GM19468 (cell line): ENCODE measurements around the gene CALML5.

Source experiments
- ATAC-seq: cut with Tn5 transposase; IDR thresholded peaks from one replicate; pipeline ENCODE4 v1.9.1; 2021; ENCODE audit warnings: mild to moderate bottlenecking, moderate library complexity, moderate number of reproducible peaks; ENCODE audit not compliant: unreplicated experiment; ENCODE audit errors: extremely low read depth

The CALML5 gene

DNA sequence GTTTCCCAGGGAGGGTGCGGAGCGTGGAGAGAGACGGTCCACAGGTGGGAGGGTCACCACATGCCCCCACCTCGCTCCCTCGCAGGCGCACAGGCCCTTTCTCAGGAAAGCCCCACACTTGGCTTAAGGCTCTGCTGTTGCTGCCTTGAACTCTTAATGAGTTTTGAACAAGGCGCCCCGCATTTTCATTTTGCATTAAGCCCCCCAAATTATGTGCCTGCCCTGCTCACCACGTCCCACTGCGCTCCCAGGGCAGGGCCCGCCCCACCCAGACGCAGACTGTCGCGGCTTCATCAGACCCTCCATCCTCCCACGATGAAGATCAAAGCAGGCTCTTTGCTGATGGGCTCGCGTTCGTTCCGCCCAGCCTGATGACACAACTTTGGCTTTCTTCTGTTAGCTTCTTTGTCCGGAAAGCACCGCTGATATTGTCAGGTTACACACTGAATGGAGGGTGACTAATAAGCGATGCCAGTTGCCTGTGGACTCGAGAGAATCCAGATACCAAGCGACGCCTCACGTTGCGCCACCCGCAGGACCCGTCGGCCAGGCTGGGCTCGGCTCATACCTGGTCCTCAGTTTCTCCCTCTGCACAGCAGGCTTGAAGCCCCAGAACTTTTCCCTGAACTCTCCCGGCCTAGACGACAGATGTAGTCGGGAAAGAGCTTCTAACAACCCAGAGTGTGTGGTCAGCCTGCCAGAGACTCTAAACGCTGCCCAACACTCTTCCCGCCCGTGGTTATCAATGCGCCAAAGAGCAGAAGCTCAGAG, 34.9 kb upstream of the CALML5 start:
- ATAC-seq, result no peak

DNA sequence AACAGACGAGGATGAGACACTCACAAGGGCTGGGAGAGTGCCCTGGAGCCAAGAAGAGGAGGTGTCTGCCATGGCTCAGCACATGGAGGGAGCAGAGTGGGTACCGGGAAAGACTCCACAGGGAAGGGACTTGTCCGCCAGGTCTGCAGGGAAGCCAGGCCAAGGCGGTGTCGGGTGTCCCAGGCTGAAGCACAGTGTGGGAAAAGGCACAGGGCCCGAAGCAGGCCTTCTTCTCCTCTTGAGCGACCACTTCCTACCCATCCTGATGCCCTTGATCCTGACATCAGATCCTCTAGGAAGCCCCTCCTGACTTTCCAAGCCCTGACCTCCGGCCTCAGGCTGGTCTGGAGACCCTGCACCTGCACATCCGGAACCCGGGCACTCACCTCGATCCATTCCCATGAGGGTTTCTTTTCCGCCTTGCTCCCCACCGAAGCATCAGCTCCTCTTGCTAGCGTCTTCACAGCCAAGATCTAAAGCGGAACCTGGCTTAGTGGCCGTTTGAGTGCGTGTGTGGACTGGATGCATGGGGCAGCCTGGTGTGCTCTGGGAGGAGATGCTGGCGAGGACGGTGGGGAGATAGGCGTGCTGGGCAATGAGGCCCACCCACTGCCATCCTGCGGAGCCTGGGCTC, 33.8 kb upstream of the CALML5 start:
- ATAC-seq, result no peak

GRCh38 chr10:5532618-5533097, 33.3 kb upstream of the CALML5 start:
- no peak for ATAC-seq

- ATAC-seq, result no peak
Measured at GRCh38 chr10:5532307-5532605, 32.9 kb upstream of the CALML5 start.

DNA sequence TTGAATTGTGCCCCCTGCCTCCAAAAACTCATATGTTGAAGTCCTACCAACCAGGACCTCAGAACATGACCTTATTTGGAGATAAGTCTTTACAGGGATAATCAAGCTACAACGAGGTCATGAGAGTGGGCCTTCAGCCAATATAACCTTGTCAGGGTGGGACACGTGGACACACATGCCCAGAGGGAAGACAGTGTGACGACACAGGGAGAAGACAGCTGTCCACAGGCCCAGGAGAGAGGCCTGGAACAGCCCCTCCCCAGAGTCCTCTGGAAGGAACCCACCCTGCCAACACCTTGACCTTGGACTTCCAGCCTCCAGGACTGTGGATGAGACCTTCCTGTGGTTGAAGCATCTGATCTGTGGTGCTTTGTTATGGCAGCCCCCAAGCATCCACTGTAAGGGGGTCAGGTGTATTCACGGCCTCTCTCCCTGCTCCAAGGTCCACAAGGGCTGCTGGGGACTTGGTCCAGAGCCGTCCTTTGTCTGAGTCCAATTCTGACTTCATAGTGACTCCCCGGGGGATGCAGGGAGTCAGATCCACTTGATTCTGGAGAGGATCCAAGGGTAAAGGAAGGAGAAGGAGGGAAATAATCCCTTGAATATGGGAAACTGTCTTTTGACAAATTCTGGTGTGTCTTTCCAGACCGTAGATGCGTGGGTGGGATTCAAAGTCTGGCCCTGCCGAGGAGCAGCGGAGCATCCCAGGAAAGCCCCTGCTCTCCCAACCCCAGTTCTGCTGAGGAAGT, 32.4 kb upstream of the CALML5 start:
- no peak for ATAC-seq

- ATAC-seq, result no peak
Measured at GRCh38 chr10:5530846-5531557, 31.6 kb upstream of the CALML5 start.

- ATAC-seq, result no peak
Measured at GRCh38 chr10:5530412-5530806, 31.0 kb upstream of the CALML5 start.

DNA sequence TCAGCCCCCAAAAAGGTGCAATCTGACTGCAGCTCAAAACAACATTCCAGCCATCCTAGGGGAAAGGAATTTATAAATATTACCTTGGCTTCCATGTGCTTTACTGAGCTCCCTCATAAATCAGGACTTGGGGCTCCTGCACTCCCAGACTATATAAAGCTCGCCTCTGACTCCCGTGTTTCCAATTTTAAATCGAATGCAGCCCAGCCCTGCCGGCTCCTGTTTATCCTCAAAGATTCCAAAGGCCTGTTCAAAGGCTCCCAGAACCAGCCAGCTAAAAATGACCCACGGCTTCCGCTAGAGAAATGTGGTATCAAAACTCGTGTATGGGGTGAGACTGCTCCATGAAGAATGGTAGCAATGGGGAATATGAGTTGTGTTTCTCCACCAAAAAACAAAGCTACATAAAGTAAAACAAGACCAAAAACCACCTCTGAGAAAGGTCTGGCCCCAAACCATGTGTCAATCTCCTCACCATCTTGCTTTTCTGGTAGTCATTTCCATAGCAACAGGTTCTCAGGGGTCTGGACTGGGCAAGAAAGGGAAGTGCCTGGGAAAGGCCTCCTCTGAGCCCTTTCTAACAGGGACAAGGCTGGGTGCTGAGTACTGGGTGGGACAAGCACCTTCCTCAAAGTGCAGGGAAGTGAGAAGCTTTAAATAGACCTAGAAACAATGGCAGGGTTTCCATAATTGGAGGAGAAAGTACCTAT, 30.5 kb upstream of the CALML5 start:
- ATAC-seq, result no peak

GRCh38 chr10:5528989-5529701, 29.8 kb upstream of the CALML5 start:
- ATAC-seq, result no peak

GRCh38 chr10:5527332-5528200, 28.2 kb upstream of the CALML5 start:
- ATAC-seq, result no peak

GRCh38 chr10:5526691-5527331, 27.4 kb upstream of the CALML5 start:
- no peak for ATAC-seq

- ATAC-seq, result no peak
Measured at GRCh38 chr10:5525561-5526341, 26.4 kb upstream of the CALML5 start.

GRCh38 chr10:5524641-5525560, 25.5 kb upstream of the CALML5 start, which contains the start of gene CALML3:
CALML3 (plus strand) TSS chr10:5524961; CDS start chr10:5525086, 125 bp downstream.
- no peak for ATAC-seq

- no peak for ATAC-seq
Measured at GRCh38 chr10:5523796-5524574, 24.6 kb upstream of the CALML5 start.

- ATAC-seq, result no peak
Measured at GRCh38 chr10:5522913-5523560, 23.7 kb upstream of the CALML5 start.
